GM23338 (cell line): ENCODE data around the gene RPL29. TPM values are rescaled to one million over a fixed set of nuclear protein-coding genes. Genes with fewer than 3 reads are reported as not detected.

Experiments used
- ATAC-seq: fragments of 200-7000 bp; cut with Tn5 transposase; 3 replicates; pipeline ENCODE4 v1.9.1; 2020
- DNase-seq: peaks from one replicate; pipeline ENCODE4 v3.0.0-alpha.2; 2015; ENCODE audit warnings: low spot score
- H2AFZ ChIP-seq: fragments of 200-600 bp; sonication (generic); 2 replicates; pipeline ENCODE4 v1.8.0; 2016; ENCODE audit warnings: antibody characterized with exemption, mild to moderate bottlenecking, moderate library complexity
- H3F3A ChIP-seq: fragments of 200-600 bp; sonication (generic); replicated peaks from 2 replicates; pipeline ENCODE4 v1.8.0; 2017; ENCODE audit warnings: antibody characterized with exemption, mixed run types, low read depth
- H3K27ac ChIP-seq: fragments of 200-600 bp; sonication (generic); 2 replicates; pipeline ENCODE4 v1.6.1; 2016; ENCODE audit warnings: low read depth
- H3K27me3 ChIP-seq: fragments of 200-600 bp; sonication (generic); 2 replicates; pipeline ENCODE4 v1.8.0; 2016; ENCODE audit warnings: mild to moderate bottlenecking, mixed run types, moderate library complexity; ENCODE audit not compliant: insufficient read depth
- H3K36me3 ChIP-seq: fragments of 200-600 bp; sonication (generic); 2 replicates; pipeline ENCODE4 v1.8.0; 2016; ENCODE audit warnings: mild to moderate bottlenecking; ENCODE audit not compliant: insufficient read depth
- H3K4me1 ChIP-seq: fragments of 200-600 bp; sonication (generic); 2 replicates; pipeline ENCODE4 v1.8.0; 2016; ENCODE audit warnings: mild to moderate bottlenecking, moderate library complexity; ENCODE audit not compliant: insufficient read depth
- H3K4me2 ChIP-seq: fragments of 200-600 bp; sonication (generic); 2 replicates; pipeline ENCODE4 v1.7.1; 2017; ENCODE audit warnings: mixed run types
- H3K4me3 ChIP-seq: fragments of 200-600 bp; sonication (generic); 2 replicates; pipeline ENCODE4 v1.6.1; 2016; ENCODE audit warnings: mixed run types
- H3K79me2 ChIP-seq: fragments of 200-600 bp; sonication (generic); replicated peaks from 2 replicates; pipeline ENCODE4 v1.8.0; 2017; ENCODE audit warnings: mild to moderate bottlenecking; ENCODE audit not compliant: insufficient read depth
- H3K9me2 ChIP-seq: fragments of 200-600 bp; sonication (generic); 2 replicates; pipeline ENCODE4 v1.8.0; 2017; ENCODE audit not compliant: insufficient read depth
- H4K20me1 ChIP-seq: fragments of 200-600 bp; sonication (generic); replicated peaks from 2 replicates; pipeline ENCODE4 v1.8.0; 2017; ENCODE audit warnings: mild to moderate bottlenecking; ENCODE audit not compliant: insufficient read depth
- H3K27ac Mint-ChIP-seq: 2 replicates; pipeline ENCODE4 v1.8.0; 2020; ENCODE audit warnings: inconsistent platforms, mild to moderate bottlenecking, moderate library complexity, mixed read lengths
- H3K27me3 Mint-ChIP-seq: 3 replicates; pipeline ENCODE4 v1.8.0; 2022; ENCODE audit warnings: low read depth, mild to moderate bottlenecking, moderate library complexity, mixed read lengths, inconsistent platforms; ENCODE audit not compliant: insufficient read depth, poor library complexity
- H3K36me3 Mint-ChIP-seq: 3 replicates; pipeline ENCODE4 v1.8.0; 2021; ENCODE audit warnings: low read depth, mild to moderate bottlenecking, inconsistent platforms, moderate library complexity, mixed read lengths
- H3K4me1 Mint-ChIP-seq: 3 replicates; pipeline ENCODE4 v1.8.0; 2020; ENCODE audit warnings: mild to moderate bottlenecking, inconsistent platforms, mixed read lengths
- H3K4me3 Mint-ChIP-seq: 3 replicates; pipeline ENCODE4 v1.8.0; 2021; ENCODE audit warnings: moderate library complexity, mild to moderate bottlenecking, inconsistent platforms, mixed read lengths
- H3K9me3 Mint-ChIP-seq: 3 replicates; pipeline ENCODE4 v1.8.0; 2020; ENCODE audit warnings: moderate library complexity, mild to moderate bottlenecking, inconsistent platforms, mixed read lengths
- CREB1 ChIP-seq: fragments of 250-450 bp; sonication (Bioruptor Pico); IDR thresholded peaks from 2 replicates; pipeline ENCODE4 v1.5.0; 2020; ENCODE audit warnings: low read depth, mild to moderate bottlenecking, moderate library complexity
- EZH2 ChIP-seq: fragments of 200-600 bp; sonication (generic); IDR thresholded peaks from one replicate; pipeline ENCODE4 v1.8.0; 2017; ENCODE audit warnings: antibody characterized with exemption, mild to moderate bottlenecking, low read depth; ENCODE audit not compliant: unreplicated experiment
- JUNB ChIP-seq: IDR thresholded peaks from one replicate; pipeline ENCODE4 v1.6.1; 2016; ENCODE audit warnings: antibody characterized with exemption; ENCODE audit not compliant: unreplicated experiment
- ZNF114 ChIP-seq: fragments of 250-450 bp; sonication (Bioruptor Pico); IDR thresholded peaks from 2 replicates; pipeline ENCODE4 v1.5.0; 2020; ENCODE audit warnings: mild to moderate bottlenecking, moderate library complexity
- ZNF462 ChIP-seq: fragments of 250-450 bp; sonication (Bioruptor Pico); IDR thresholded peaks from 2 replicates; pipeline ENCODE4 v1.5.0; 2020; ENCODE audit warnings: mild to moderate bottlenecking, moderate library complexity
- polyA plus RNA-seq: library from polyadenylated mRNA; unstranded; fragments of >200 nt; fragmentation: Nextera tagmentation; extraction: Ambion mirVana; gene quantifications from 2 replicates; pipeline ENCODE4 v1.2.1, GENCODE V29; 2016
- total RNA-seq: library from RNA; depleted of rRNA; stranded (reverse); fragments of >200 nt; shearing (Covaris generic); gene quantifications from 2 replicates; pipeline ENCODE4 v1.2.3, GENCODE V29; 2014
- TF ChIP-seq, protein P1 (sequence below): IDR thresholded peaks from one replicate; pipeline ENCODE4 v1.6.1; 2018; ENCODE audit warnings: antibody characterized with exemption; ENCODE audit not compliant: unreplicated experiment

Gene RPL29
- total and polyA plus RNA-seq, 2 experiments from 2014 or later: 1,471 to 1,864 TPM

DNA sequence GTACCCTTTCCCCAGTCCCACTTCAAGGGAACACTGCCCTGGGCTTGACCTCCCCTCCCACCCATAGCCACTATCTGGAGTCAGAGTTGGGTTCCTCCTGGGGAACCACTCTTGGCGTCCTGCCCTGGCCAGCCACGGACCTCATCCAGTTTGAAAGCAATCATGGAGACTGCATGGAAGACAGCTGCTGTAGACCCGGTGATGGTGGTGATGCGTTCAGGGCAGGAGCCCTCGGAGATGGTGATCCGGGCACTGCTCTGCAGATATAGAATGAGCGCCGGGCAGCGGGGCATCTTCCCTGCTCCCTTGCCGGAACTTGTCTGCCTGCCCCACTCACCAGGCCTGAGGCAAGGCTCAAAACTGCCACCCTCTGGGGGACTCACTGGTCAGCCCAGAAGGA lies 35.3 kb downstream of the RPL29 start:
- no peaks in the 10 kb centered on the region for H3K79me2 ChIP-seq
- DNase-seq (no peak), ATAC-seq (no peak)
- 0 out of 2 replicates have a peak, but pooled peaks cover 5% of the 10 kb centered on the region for H3F3A ChIP-seq
- H3K4me3 ChIP-seq: no peak overlapping the region
- H3K4me1 Mint-ChIP-seq: peaks cover 24% of the 10 kb centered on the region
- no peaks in the 10 kb centered on the region; the same call in 2 of the 3 replicates for H3K9me3 Mint-ChIP-seq
- H3K27ac Mint-ChIP-seq: no peak overlapping the region
- H3K27me3 ChIP-seq: peaks cover 19% of the 10 kb centered on the region
- H3K4me2 ChIP-seq: no peak overlapping the region
- H3K4me3 Mint-ChIP-seq: no peak overlapping the region
- no peak overlapping the region for H2AFZ ChIP-seq
- H3K36me3 Mint-ChIP-seq: peaks cover 7% of the 10 kb centered on the region; the same call in 2 of the 3 replicates
- H3K9me2 ChIP-seq: no peaks in the 10 kb centered on the region
- H3K4me1 ChIP-seq: peaks cover 12% of the 10 kb centered on the region; the same call in 1 of the 2 replicates
- no peaks in the 10 kb centered on the region; the same call in 1 of the 2 replicates for H4K20me1 ChIP-seq
- no peak overlapping the region for H3K27ac ChIP-seq
- peaks cover 30% of the 10 kb centered on the region for H3K27me3 Mint-ChIP-seq
- no peaks in the 10 kb centered on the region for H3K36me3 ChIP-seq
- TF ChIP-seq CREB1 (no peak), ZNF114 (CRISPR knock-in tag) (no peak), ZNF462 (CRISPR knock-in tag) (no peak), EZH2 (no peak), JUNB (no peak)
- TF ChIP-seq, protein P1, sequence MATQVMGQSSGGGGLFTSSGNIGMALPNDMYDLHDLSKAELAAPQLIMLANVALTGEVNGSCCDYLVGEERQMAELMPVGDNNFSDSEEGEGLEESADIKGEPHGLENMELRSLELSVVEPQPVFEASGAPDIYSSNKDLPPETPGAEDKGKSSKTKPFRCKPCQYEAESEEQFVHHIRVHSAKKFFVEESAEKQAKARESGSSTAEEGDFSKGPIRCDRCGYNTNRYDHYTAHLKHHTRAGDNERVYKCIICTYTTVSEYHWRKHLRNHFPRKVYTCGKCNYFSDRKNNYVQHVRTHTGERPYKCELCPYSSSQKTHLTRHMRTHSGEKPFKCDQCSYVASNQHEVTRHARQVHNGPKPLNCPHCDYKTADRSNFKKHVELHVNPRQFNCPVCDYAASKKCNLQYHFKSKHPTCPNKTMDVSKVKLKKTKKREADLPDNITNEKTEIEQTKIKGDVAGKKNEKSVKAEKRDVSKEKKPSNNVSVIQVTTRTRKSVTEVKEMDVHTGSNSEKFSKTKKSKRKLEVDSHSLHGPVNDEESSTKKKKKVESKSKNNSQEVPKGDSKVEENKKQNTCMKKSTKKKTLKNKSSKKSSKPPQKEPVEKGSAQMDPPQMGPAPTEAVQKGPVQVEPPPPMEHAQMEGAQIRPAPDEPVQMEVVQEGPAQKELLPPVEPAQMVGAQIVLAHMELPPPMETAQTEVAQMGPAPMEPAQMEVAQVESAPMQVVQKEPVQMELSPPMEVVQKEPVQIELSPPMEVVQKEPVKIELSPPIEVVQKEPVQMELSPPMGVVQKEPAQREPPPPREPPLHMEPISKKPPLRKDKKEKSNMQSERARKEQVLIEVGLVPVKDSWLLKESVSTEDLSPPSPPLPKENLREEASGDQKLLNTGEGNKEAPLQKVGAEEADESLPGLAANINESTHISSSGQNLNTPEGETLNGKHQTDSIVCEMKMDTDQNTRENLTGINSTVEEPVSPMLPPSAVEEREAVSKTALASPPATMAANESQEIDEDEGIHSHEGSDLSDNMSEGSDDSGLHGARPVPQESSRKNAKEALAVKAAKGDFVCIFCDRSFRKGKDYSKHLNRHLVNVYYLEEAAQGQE: no peak
